ENCODE measurements around the gene GRAMD4.

GRAMD4 gene

GRCh38 chr22:46619830-46620501 lies at the start of gene GRAMD4:
TSS of gene GRAMD4 (plus strand) at chr22:46620386. CDS start at chr22:46626800, 6,414 bp downstream.
- peak; percentile 33 to 52 (median 48) for DNase-seq

GRCh38 chr22:46571642-46572250 lies 48.4 kb upstream of the GRAMD4 start:
- no peak for DNase-seq

- DNase-seq = no peak
Measured at GRCh38 chr22:46572911-46573780, 47.0 kb upstream of the GRAMD4 start.

GRCh38 chr22:46573781-46574437 lies 46.3 kb upstream of the GRAMD4 start:
- DNase-seq = peak; percentile 65 to 71 (median 65)

- no peak for DNase-seq
Measured at GRCh38 chr22:46574438-46574992, 45.7 kb upstream of the GRAMD4 start.

- DNase-seq = no peak
Measured at GRCh38 chr22:46574993-46575910, 44.9 kb upstream of the GRAMD4 start.

- no peak for DNase-seq
Measured at GRCh38 chr22:46575911-46576555, 44.2 kb upstream of the GRAMD4 start.

GRCh38 chr22:46576556-46577367 lies 43.4 kb upstream of the GRAMD4 start:
- DNase-seq = peak; percentile 63 to 93 (median 84)

GRCh38 chr22:46577368-46578249 lies 42.6 kb upstream of the GRAMD4 start:
- peak in 1 of 3 donors; percentile 43 for DNase-seq

- peak in 2 of 3 donors; percentile 35 to 55 for DNase-seq
Measured at GRCh38 chr22:46578251-46578823, 41.8 kb upstream of the GRAMD4 start.

- DNase-seq = no peak
Measured at GRCh38 chr22:46578824-46579561, 41.2 kb upstream of the GRAMD4 start.

- DNase-seq = no peak
Measured at GRCh38 chr22:46579751-46580449, 40.3 kb upstream of the GRAMD4 start.

GRCh38 chr22:46580940-46581537 lies 39.1 kb upstream of the GRAMD4 start:
- no peak for DNase-seq

- DNase-seq = no peak
Measured at GRCh38 chr22:46581538-46582244, 38.5 kb upstream of the GRAMD4 start.

- no peak for DNase-seq
Measured at GRCh38 chr22:46582281-46582933, 37.8 kb upstream of the GRAMD4 start.

GRCh38 chr22:46583571-46583970 lies 36.6 kb upstream of the GRAMD4 start:
- no peak for DNase-seq
